ENCODE results near the gene CTR9. TPM values are rescaled to one million over a fixed set of nuclear protein-coding genes. Genes with fewer than 3 reads are reported as not detected.

CTR9 gene
- total RNA-seq: 22.8 and 24.7 TPM in 2 replicates

DNA sequence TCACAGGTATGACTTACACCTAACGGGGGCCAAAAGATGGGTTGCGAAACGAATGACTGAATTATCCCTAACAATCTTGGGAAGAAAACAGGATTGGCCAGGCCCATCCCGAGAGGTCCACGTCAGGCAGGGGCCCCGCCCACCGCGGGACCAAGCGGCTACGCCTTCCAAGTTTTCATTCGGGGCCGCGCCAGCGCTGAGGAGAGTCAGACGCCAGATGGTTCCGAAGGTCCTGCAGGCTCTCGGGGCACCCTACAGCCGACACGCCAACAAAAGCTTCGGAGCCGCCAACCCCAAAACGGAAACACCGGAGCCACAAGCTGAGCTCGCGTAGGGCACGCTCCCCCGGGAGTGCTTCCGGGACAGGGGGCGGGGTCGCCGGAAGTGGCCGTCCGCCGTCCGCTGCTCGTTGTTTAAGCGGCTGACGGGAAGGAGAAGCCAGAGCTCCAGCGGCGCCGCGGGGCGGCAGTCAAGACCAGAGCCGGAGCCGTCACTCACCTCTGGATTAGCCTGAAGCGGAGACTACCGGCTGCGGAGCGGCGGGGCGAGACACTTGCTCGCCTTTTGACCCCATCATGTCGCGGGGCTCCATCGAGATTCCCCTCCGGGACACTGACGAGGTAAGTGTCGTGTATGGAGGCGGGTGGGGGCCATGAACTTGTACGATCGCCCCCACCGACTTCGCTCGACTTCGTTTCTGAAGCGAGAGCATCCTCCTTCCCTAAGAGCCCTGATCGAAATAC lies at the start of gene CTR9:
CTR9 (plus strand) TSS at position 409 of the 743 bp plus-strand sequence; CDS start at position 576, 167 bp downstream.

DNA sequence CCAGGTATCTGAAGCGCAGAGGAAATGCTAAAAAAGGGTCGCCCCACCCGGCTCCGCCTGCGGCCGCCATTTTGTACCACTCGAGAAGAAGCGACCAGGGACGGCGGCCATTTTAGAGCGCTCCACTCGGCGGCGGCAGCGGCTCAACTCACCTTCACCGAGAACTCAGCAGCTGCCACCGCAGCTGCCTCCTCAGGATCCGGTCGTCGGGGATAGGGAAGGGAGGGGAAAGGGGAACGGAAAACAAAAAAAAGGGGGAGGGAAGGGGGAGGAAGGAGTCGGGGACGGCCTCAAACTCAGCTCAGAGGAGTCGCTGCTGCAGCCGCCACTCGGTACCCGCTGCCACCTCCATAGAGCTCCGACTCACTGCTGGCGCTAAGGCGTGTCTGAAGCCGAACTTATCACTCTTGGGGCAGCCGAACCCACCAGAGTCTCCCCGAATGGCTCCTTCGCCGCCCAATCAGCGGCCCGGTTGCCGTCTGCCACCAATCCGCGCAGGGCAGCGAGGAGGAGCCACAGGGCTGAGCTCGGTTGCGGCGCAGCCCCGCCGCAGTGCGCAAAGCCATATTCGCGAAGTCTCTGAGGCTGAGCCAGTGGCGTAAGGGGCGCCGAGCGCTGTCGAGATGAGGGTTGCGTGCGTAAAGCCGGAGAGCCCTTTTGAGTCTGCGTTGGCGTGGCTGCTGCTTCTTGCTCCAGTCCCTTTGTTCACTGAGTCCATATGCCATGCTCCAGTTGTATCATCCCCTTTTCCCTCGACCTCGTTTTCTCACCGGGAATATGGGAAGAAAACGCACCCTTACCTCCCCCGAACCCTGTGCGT lies 57.7 kb downstream of the CTR9 start, which contains the start of gene EIF4G2:
EIF4G2 (minus strand) TSS at position 374 of the 820 bp plus-strand sequence.

Other genes starting within 250 kb of the CTR9 start
- gene RNF141, start 210.1 kb upstream of the CTR9 start, total RNA-seq: 16.1 and 21.2 TPM in 2 replicates
- 2.1 and 4.1 TPM in 2 replicates for gene LYVE1, start 182.6 kb upstream of the CTR9 start, total RNA-seq
- gene IRAG1, start 57.5 kb upstream of the CTR9 start, total RNA-seq: 1.2 and 1.4 TPM in 2 replicates
- 335 and 395 TPM in 2 replicates for gene EIF4G2, start 57.7 kb downstream of the CTR9 start, total RNA-seq
- gene ZBED5, start 106.8 kb downstream of the CTR9 start, total RNA-seq: 18.7 and 24.9 TPM in 2 replicates